Measurements from ENCODE around the gene SLC25A1. TPM values are rescaled to one million over a fixed set of nuclear protein-coding genes. Genes with fewer than 3 reads are reported as not detected.

Gene SLC25A1
- total and polyA plus RNA-seq, 10 of the 15 experiments (the other 5 are each of a cell fraction or from before 2014, with no cell fraction given), result 2.3 to 79.0 (median 30.3) TPM

- Histone ChIP-seq H3K36me3 (ENCODE audit: control insufficient read depth in 2 of 2, insufficient read depth in 2 of 2, low read length in 1 of 2) (no peaks in the 10 kb centered on the region), H3K4me1 (ENCODE audit: control insufficient read depth, insufficient read depth, low read length) (no peaks in the 10 kb centered on the region; the same call in 1 of the 2 replicates), H3K9me3 (replicated peaks; ENCODE audit: control insufficient read depth, insufficient read depth, low read length) (no peaks in the 10 kb centered on the region), H3K79me2 (ENCODE audit: control insufficient read depth, insufficient read depth, low read length) (no peaks in the 10 kb centered on the region), H3K4me3 (no peak overlapping the region), H3K27me3 (replicated peaks in 1 of 2; ENCODE audit: control insufficient read depth in 2 of 2, insufficient read depth in 2 of 2, low read length in 1 of 2) (peaks cover 0 to 7% of the 10 kb centered on the region in 2 experiments; a peak in 3 of 4 replicates), H4K20me1 (ENCODE audit: control insufficient read depth, insufficient read depth) (no peaks in the 10 kb centered on the region), H3K9ac (ENCODE audit: control insufficient read depth, insufficient read depth, low read length) (no peak overlapping the region), H3K4me2 (ENCODE audit: control insufficient read depth, insufficient read depth) (no peak overlapping the region), H3K27ac (ENCODE audit: control insufficient read depth, insufficient read depth) (no peak overlapping the region), H2AFZ (ENCODE audit: control insufficient read depth, low read depth, low read length) (no peak overlapping the region)
- intact Hi-C loops (cut with micrococcal nuclease; ENCODE audit: unreplicated experiment) (no loop called here), in situ Hi-C loops (cut with MboI) (no loop called here)
- TF ChIP-seq ETV6 (conservative IDR thresholded peaks at IDR 0.05 in 1 of 2, IDR thresholded peaks at IDR 0.05 in 1 of 2; ENCODE audit: borderline replicate concordance in 1 of 2, low read depth in 1 of 2) (no peak), MYC (IDR thresholded peaks at IDR 0.05; ENCODE audit: insufficient read depth, insufficient read length, insufficient replicate concordance, low read length, severe bottlenecking) (no peak), DPF2 (IDR thresholded peaks at IDR 0.05) (no peak), PML (IDR thresholded peaks at IDR 0.05; ENCODE audit: low read length) (no peak), BMI1 (IDR thresholded peaks at IDR 0.05; ENCODE audit: borderline replicate concordance) (no peak), PAX8 (IDR thresholded peaks at IDR 0.05) (no peak)
- POLR2A ChIA-PET, result no interaction called here
- no TSS peak for BruUV-seq (replicated peaks)
- SMC1A ChIA-PET (ENCODE audit: uncharacterized antibody, unreplicated experiment), result no interaction called here
- 43% methylated on average over 10 of the region's 10 CpGs for WGBS (ENCODE audit: insufficient coverage, insufficient replicate concordance, low lambda C conversion rate, missing lambda C conversion rate)
- RAD21 ChIA-PET (ENCODE audit: unreplicated experiment), result no interaction called here
- ATAC-seq (no peak), DNase-seq (ENCODE audit: low read depth, low spot score) (no peak), FAIRE-seq (no peak)
- CTCF ChIA-PET, result interaction anchor here (1.4 kb wide), 1 partner anchor 19 kb away, joined by 4 read pairs; no protein-coding TSS in a partner anchor
Observed at GRCh38 chr22:19197997-19198865, 19.7 kb upstream of the SLC25A1 start.

All from GM12878 (cell line).